IMR-90 (cell line): Measurements from ENCODE around the gene HES1. TPM values are rescaled to one million over a fixed set of nuclear protein-coding genes. Genes with fewer than 3 reads are reported as not detected.

Experiments
- ATAC-seq: fragments of 200-7000 bp; cut with Tn5 transposase; 2 replicates; pipeline ENCODE4 v1.9.1; 2020; ENCODE audit warnings: low read depth, mild to moderate bottlenecking, moderate library complexity
- BruUV-seq: library from RNA; stranded (reverse); fragments of 400-500 nt; replicated peaks from 2 replicates; lab custom pipeline; 2021; lab: Mats Ljungman, UMichigan
- CTCF ChIA-PET: fragments of 300-600 bp; formaldehyde crosslinking; extraction: SDS; loops from one replicate; lab custom pipeline; 2021; ENCODE audit warnings: antibody characterized with exemption; lab: Yijun Ruan, JAX
- POLR2A ChIA-PET: fragments of 300-600 bp; sonication (Branson Sonifier 250); formaldehyde crosslinking; loops from one replicate; lab custom pipeline; 2022; ENCODE audit warnings: antibody characterized with exemption; ENCODE audit not compliant: unreplicated experiment; lab: Charles Lee
- DNase-seq: peaks from one replicate; pipeline ENCODE4 v3.0.0; 2013
- H2AFZ ChIP-seq: replicated peaks from 2 replicates; pipeline ENCODE3; 2013; ENCODE audit warnings: low read length, mild to moderate bottlenecking; ENCODE audit not compliant: poor library complexity
- H2AK5ac ChIP-seq: 2 replicates; pipeline ENCODE4 v1.6.1; 2013; ENCODE audit warnings: low read depth, low read length, inconsistent platforms
- H2AK9ac ChIP-seq: replicated peaks from 2 replicates; pipeline ENCODE3; 2013; ENCODE audit warnings: mild to moderate bottlenecking, low read depth, low read length, moderate library complexity; ENCODE audit not compliant: poor library complexity
- H2BK120ac ChIP-seq: 2 replicates; pipeline ENCODE4 v1.6.1; 2013; ENCODE audit warnings: low read depth, low read length, inconsistent platforms
- H2BK15ac ChIP-seq: 3 replicates; pipeline ENCODE4 v1.6.1; 2013; ENCODE audit warnings: low read depth, low read length, inconsistent platforms
- H2BK20ac ChIP-seq: 2 replicates; pipeline ENCODE4 v1.6.1; 2013; ENCODE audit warnings: low read depth, mild to moderate bottlenecking, inconsistent platforms, low read length, moderate library complexity
- H2BK5ac ChIP-seq: 2 replicates; pipeline ENCODE4 v1.6.1; 2013; ENCODE audit warnings: mild to moderate bottlenecking, low read depth, low read length, inconsistent platforms; ENCODE audit not compliant: poor library complexity, severe bottlenecking
- H3K14ac ChIP-seq: replicated peaks from 2 replicates; pipeline ENCODE4 v1.6.1; 2013; ENCODE audit warnings: low read depth, low read length, inconsistent platforms
- H3K18ac ChIP-seq: 2 replicates; pipeline ENCODE4 v1.6.1; 2013; ENCODE audit warnings: low read depth, low read length, control low read depth
- H3K23ac ChIP-seq: 2 replicates; pipeline ENCODE4 v1.6.1; 2013; ENCODE audit warnings: low read depth, low read length, inconsistent platforms
- H3K27ac ChIP-seq: 2 replicates; pipeline ENCODE4 v1.5.1; 2013; ENCODE audit warnings: mild to moderate bottlenecking, control low read depth, low read length; ENCODE audit not compliant: insufficient read depth
- H3K27me3 ChIP-seq: 2 replicates; pipeline ENCODE4 v1.6.1; 2013; ENCODE audit warnings: low read length; ENCODE audit not compliant: control insufficient read depth, insufficient read depth
- H3K36me3 ChIP-seq: 2 replicates; pipeline ENCODE4 v1.6.1; 2013; ENCODE audit warnings: low read length, mixed read lengths; ENCODE audit not compliant: control insufficient read depth, insufficient read depth
- H3K4ac ChIP-seq: 2 replicates; pipeline ENCODE4 v1.6.1; 2013; ENCODE audit warnings: low read depth, low read length, inconsistent platforms
- H3K4me1 ChIP-seq: 2 replicates; pipeline ENCODE4 v1.6.1; 2013; ENCODE audit warnings: low read length, mixed read lengths; ENCODE audit not compliant: control insufficient read depth, insufficient read depth
- H3K4me2 ChIP-seq: 2 replicates; pipeline ENCODE4 v1.6.1; 2013; ENCODE audit warnings: low read depth, mild to moderate bottlenecking, control low read depth, low read length, moderate library complexity
- H3K4me3 ChIP-seq: 2 replicates; pipeline ENCODE4 v1.5.1; 2013; ENCODE audit warnings: low read depth, mild to moderate bottlenecking, control low read depth, low read length, moderate library complexity; ENCODE audit not compliant: insufficient read depth
- H3K56ac ChIP-seq: 2 replicates; pipeline ENCODE4 v1.6.1; 2013; ENCODE audit warnings: low read length, inconsistent platforms; ENCODE audit not compliant: insufficient read depth; ENCODE audit errors: extremely low read depth
- H3K79me1 ChIP-seq, 2 experiments: 2 replicates each; pipeline ENCODE4 v1.6.1; 2013; ENCODE audit warnings: low read length in 2 of 2, inconsistent platforms in 1 of 2, low read depth in 1 of 2
- H3K9ac ChIP-seq: 2 replicates; pipeline ENCODE4 v1.6.1; 2013; ENCODE audit warnings: low read depth, low read length, control low read depth
- H3K9me1 ChIP-seq: 2 replicates; pipeline ENCODE4 v1.6.1; 2013; ENCODE audit warnings: low read length, inconsistent platforms; ENCODE audit not compliant: insufficient read depth
- H3K9me3 ChIP-seq: 2 replicates; pipeline ENCODE4 v1.6.1; 2013; ENCODE audit warnings: low read length; ENCODE audit not compliant: control insufficient read depth, insufficient read depth
- H4K20me1 ChIP-seq: 2 replicates; pipeline ENCODE4 v1.6.1; 2013; ENCODE audit warnings: low read length, inconsistent platforms; ENCODE audit not compliant: insufficient read depth
- H4K5ac ChIP-seq: 2 replicates; pipeline ENCODE4 v1.6.1; 2013; ENCODE audit warnings: mild to moderate bottlenecking, low read depth, low read length, control low read depth
- H4K8ac ChIP-seq, 2 experiments: 2 replicates each; pipeline ENCODE4 v1.6.1; 2013; ENCODE audit warnings: low read depth in 2 of 2, low read length in 2 of 2, control low read depth in 1 of 2, inconsistent platforms in 1 of 2
- H4K91ac ChIP-seq: 2 replicates; pipeline ENCODE4 v1.6.1; 2013; ENCODE audit warnings: low read depth, low read length, inconsistent platforms; ENCODE audit not compliant: insufficient read depth
- BHLHE40 ChIP-seq: fragments of 150-350 bp; IDR thresholded peaks from 2 replicates; pipeline ENCODE4 v1.6.1; 2016; ENCODE audit warnings: mild to moderate bottlenecking, low read depth, low read length
- FOS ChIP-seq: fragments of 150-350 bp; IDR thresholded peaks from 2 replicates; pipeline ENCODE4 v1.6.1; 2016; ENCODE audit warnings: low read depth, low read length
- MAFK ChIP-seq: IDR thresholded peaks from 2 replicates; pipeline ENCODE4 v1.6.1; 2012; ENCODE audit warnings: low read depth, low read length, improper control_type of control experiment
- MXI1 ChIP-seq: IDR thresholded peaks from 2 replicates; pipeline ENCODE4 v1.6.1; 2012; ENCODE audit warnings: low read depth, mild to moderate bottlenecking, low read length, moderate library complexity, borderline replicate concordance
- NFE2L2 ChIP-seq: fragments of 150-350 bp; IDR thresholded peaks from 2 replicates; pipeline ENCODE4 v1.6.1; 2016; ENCODE audit warnings: low read depth, mild to moderate bottlenecking, low read length
- RCOR1 ChIP-seq: IDR thresholded peaks from 2 replicates; pipeline ENCODE4 v1.6.1; 2012; ENCODE audit warnings: mild to moderate bottlenecking, low read length, improper control_type of control experiment; ENCODE audit not compliant: insufficient replicate concordance
- RFX5 ChIP-seq: IDR thresholded peaks from 2 replicates; pipeline ENCODE4 v1.8.0; 2012; ENCODE audit warnings: low read depth, mild to moderate bottlenecking, low read length, moderate library complexity
- SMC3 ChIP-seq: fragments of 150-350 bp; IDR thresholded peaks from 2 replicates; pipeline ENCODE4 v1.6.1; 2016; ENCODE audit warnings: low read depth, mild to moderate bottlenecking, antibody characterized with exemption, low read length, moderate library complexity
- WGBS, 2 experiments: methylation state at CpG; one replicate each; pipeline versions ENCODE4 v1.1.5 to v1.1.7; 2013; ENCODE audit warnings: missing lambda C conversion rate in 2 of 2; ENCODE audit not compliant: insufficient read length in 1 of 2; ENCODE audit errors: extremely low coverage in 2 of 2; 5-methylcytosine and 5-hydroxymethylcytosine counted together
- dilution Hi-C: fragments of 300-500 bp; cut with HindIII; formaldehyde crosslinking; loops from one replicate; pipeline ENCODE4 v1.14.3; 2018; ENCODE audit warnings: low sequenced_read_pairs; ENCODE audit not compliant: unreplicated experiment
- in situ Hi-C: fragments of 300-500 bp; cut with MboI; formaldehyde crosslinking; loops from 3 replicates; pipeline ENCODE4 v1.14.3; 2019; ENCODE audit warnings: low sequenced_read_pairs, inconsistent platforms, mixed read lengths
- intact Hi-C: fragments of 100-400 bp; cut with micrococcal nuclease; formaldehyde crosslinking; loops from 2 replicates; pipeline ENCODE4 v1.10.0; 2022
- polyA plus RNA-seq, 3 experiments: library from polyadenylated mRNA; depleted of rRNA; stranded (reverse); fragments of >200 nt; gene quantifications; 2 replicates each; pipeline ENCODE4 v1.2.3, GENCODE V29; 2012; ENCODE audit warnings: low replicate concordance in 1 of 3
- total RNA-seq: library from RNA; depleted of rRNA; stranded (reverse); fragments of >200 nt; gene quantifications from 2 replicates; pipeline ENCODE4 v1.2.3, GENCODE V29; 2012
- TF ChIP-seq, protein P1 (sequence below): fragments of 150-350 bp; IDR thresholded peaks from 2 replicates; pipeline ENCODE4 v1.6.1; 2017; ENCODE audit warnings: mild to moderate bottlenecking, antibody characterized with exemption, low read length, low read depth
- TF ChIP-seq, protein P2 (sequence below): conservative IDR thresholded peaks from 2 replicates; pipeline ENCODE4 v1.5.1; 2012; ENCODE audit warnings: mild to moderate bottlenecking, low read depth, low read length, improper control_type of control experiment

The HES1 gene
- total and polyA plus RNA-seq, 2 of the 4 experiments (the other 2 are of a cell fraction), result 3.6 to 6.7 TPM

DNA sequence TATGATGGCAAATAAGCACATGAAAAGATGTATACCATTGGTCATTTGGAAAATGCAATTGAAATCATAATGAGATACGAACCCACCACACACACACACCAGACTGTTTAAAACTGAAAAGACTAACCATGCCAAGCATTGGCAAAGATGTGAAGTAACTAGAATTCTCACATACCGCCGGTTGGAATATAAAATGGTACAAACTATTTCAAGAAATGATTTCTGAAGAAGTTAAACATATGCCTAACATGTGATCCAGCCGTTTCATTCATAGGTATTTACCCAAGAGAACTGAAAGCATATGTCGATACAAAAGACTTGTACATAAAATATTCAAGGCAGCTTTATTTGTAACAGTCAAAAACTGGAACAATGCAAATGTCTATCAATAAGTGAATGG, 28.9 kb downstream of the HES1 start:
- intact Hi-C loops, result no loop called here
- ATAC-seq, result no peak
- no peaks in the 10 kb centered on the region for H3K79me1 ChIP-seq
- no peaks in the 10 kb centered on the region for H3K4me1 ChIP-seq
- H4K91ac ChIP-seq, result no peak overlapping the region
- no peak overlapping the region for H3K4me3 ChIP-seq
- no peak overlapping the region for H3K27ac ChIP-seq
- no peak overlapping the region for H3K56ac ChIP-seq
- no peak overlapping the region for H3K9ac ChIP-seq
- ChIA-PET CTCF (no interaction called here), POLR2A (no interaction called here)
- no peaks in the 10 kb centered on the region for H3K36me3 ChIP-seq
- H2BK15ac ChIP-seq, result no peak overlapping the region
- no peak overlapping the region for H3K18ac ChIP-seq
- no peak overlapping the region for H2BK5ac ChIP-seq
- no peak overlapping the region for H3K23ac ChIP-seq
- H4K8ac ChIP-seq, result no peak overlapping the region
- DNase-seq, result no peak
- H4K5ac ChIP-seq, result no peak overlapping the region
- in situ Hi-C loops, result no loop called here
- no peak overlapping the region for H2AK9ac ChIP-seq
- H3K4ac ChIP-seq, result no peak overlapping the region
- H3K14ac ChIP-seq, result no peak overlapping the region
- dilution Hi-C loops, result no loop called here
- H3K4me2 ChIP-seq, result no peak overlapping the region
- H2AFZ ChIP-seq, result no peak overlapping the region
- WGBS, 2 experiments, result no CpG with 5 or more reads among the region's 5 CpGs
- peaks cover 70% of the 10 kb centered on the region for H3K27me3 ChIP-seq
- no peak overlapping the region for H2BK20ac ChIP-seq
- TF ChIP-seq NFE2L2, result no peak
- TF ChIP-seq BHLHE40, result no peak
- no peak for TF ChIP-seq RCOR1
- no peak for TF ChIP-seq RFX5
- no peak for TF ChIP-seq MAFK
- TF ChIP-seq, protein P1, sequence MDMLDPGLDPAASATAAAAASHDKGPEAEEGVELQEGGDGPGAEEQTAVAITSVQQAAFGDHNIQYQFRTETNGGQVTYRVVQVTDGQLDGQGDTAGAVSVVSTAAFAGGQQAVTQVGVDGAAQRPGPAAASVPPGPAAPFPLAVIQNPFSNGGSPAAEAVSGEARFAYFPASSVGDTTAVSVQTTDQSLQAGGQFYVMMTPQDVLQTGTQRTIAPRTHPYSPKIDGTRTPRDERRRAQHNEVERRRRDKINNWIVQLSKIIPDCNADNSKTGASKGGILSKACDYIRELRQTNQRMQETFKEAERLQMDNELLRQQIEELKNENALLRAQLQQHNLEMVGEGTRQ, result no peak
- TF ChIP-seq SMC3, result no peak
- TF ChIP-seq FOS, result no peak
- TF ChIP-seq MXI1, result no peak
- TF ChIP-seq, protein P2, sequence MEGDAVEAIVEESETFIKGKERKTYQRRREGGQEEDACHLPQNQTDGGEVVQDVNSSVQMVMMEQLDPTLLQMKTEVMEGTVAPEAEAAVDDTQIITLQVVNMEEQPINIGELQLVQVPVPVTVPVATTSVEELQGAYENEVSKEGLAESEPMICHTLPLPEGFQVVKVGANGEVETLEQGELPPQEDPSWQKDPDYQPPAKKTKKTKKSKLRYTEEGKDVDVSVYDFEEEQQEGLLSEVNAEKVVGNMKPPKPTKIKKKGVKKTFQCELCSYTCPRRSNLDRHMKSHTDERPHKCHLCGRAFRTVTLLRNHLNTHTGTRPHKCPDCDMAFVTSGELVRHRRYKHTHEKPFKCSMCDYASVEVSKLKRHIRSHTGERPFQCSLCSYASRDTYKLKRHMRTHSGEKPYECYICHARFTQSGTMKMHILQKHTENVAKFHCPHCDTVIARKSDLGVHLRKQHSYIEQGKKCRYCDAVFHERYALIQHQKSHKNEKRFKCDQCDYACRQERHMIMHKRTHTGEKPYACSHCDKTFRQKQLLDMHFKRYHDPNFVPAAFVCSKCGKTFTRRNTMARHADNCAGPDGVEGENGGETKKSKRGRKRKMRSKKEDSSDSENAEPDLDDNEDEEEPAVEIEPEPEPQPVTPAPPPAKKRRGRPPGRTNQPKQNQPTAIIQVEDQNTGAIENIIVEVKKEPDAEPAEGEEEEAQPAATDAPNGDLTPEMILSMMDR, result no peak
- no TSS peak for BruUV-seq
- no peaks in the 10 kb centered on the region for H4K20me1 ChIP-seq
- no peak overlapping the region for H2AK5ac ChIP-seq
- no peak overlapping the region for H2BK120ac ChIP-seq
- H3K9me3 ChIP-seq, result no peaks in the 10 kb centered on the region
- H3K9me1 ChIP-seq, result no peaks in the 10 kb centered on the region
